Fibroblast of skin of right biceps (primary cell): ENCODE measurements around the gene EPB41L2.
A peak's percentile ranks its signal among the peaks of the same experiment; 100 is the strongest.
"Not testable (repeated sequence)": the region's sequence is repeated elsewhere in the genome, so short reads cannot be mapped to it uniquely, and the experiment has no call there.

Source experiments
- DNase-seq: peaks from one replicate; pipeline ENCODE4 v3.0.0-alpha.2; 2013

EPB41L2 gene

GRCh38 chr6:130937942-130938604 is 125.0 kb downstream of the EPB41L2 start:
- peak; percentile 72 for DNase-seq

GRCh38 chr6:130936933-130937332 is 126.1 kb downstream of the EPB41L2 start:
- DNase-seq = no peak

- peak; percentile 11 for DNase-seq
Observed at GRCh38 chr6:130935978-130936377, 127.1 kb downstream of the EPB41L2 start.

- DNase-seq = peak; percentile 56
Observed at GRCh38 chr6:130934848-130935585, 128.0 kb downstream of the EPB41L2 start.

- DNase-seq = peak; percentile 67
Observed at GRCh38 chr6:130933712-130934200, 129.3 kb downstream of the EPB41L2 start.

- DNase-seq = no peak
Observed at GRCh38 chr6:130932921-130933320, 130.1 kb downstream of the EPB41L2 start.

GRCh38 chr6:130932438-130932837 is 130.6 kb downstream of the EPB41L2 start:
- no peak for DNase-seq

GRCh38 chr6:130931683-130932082 is 131.4 kb downstream of the EPB41L2 start:
- no peak for DNase-seq

GRCh38 chr6:130929036-130929678 is 133.9 kb downstream of the EPB41L2 start:
- peak; percentile 74 for DNase-seq

GRCh38 chr6:130928158-130928912 is 134.7 kb downstream of the EPB41L2 start:
- no peak for DNase-seq

GRCh38 chr6:130927305-130927704 is 135.7 kb downstream of the EPB41L2 start:
- no peak for DNase-seq

GRCh38 chr6:130923350-130923749 is 139.7 kb downstream of the EPB41L2 start:
- DNase-seq = no peak

- DNase-seq = no peak
Observed at GRCh38 chr6:130922922-130923321, 140.1 kb downstream of the EPB41L2 start.

- no peak for DNase-seq
Observed at GRCh38 chr6:130920969-130921368, 142.1 kb downstream of the EPB41L2 start.

GRCh38 chr6:130918171-130918570 is 144.9 kb downstream of the EPB41L2 start:
- no peak for DNase-seq

GRCh38 chr6:130915606-130916005 is 147.4 kb downstream of the EPB41L2 start:
- not testable (repeated sequence) for DNase-seq

- DNase-seq = no peak
Observed at GRCh38 chr6:130913120-130913519, 149.9 kb downstream of the EPB41L2 start.

GRCh38 chr6:130912434-130912833 is 150.6 kb downstream of the EPB41L2 start:
- DNase-seq = no peak

- peak; percentile 13 for DNase-seq
Observed at GRCh38 chr6:130908958-130909357, 154.1 kb downstream of the EPB41L2 start.

GRCh38 chr6:130908188-130908587 is 154.9 kb downstream of the EPB41L2 start:
- no peak for DNase-seq

GRCh38 chr6:130907687-130908086 is 155.4 kb downstream of the EPB41L2 start:
- DNase-seq = no peak

GRCh38 chr6:130906736-130907381 is 156.2 kb downstream of the EPB41L2 start:
- DNase-seq = peak; percentile 62
